Endodermal cell (in vitro differentiated cells): ENCODE data around the gene PLEKHM3. TPM values are rescaled to one million over a fixed set of nuclear protein-coding genes. Genes with fewer than 3 reads are reported as not detected.

ENCODE experiments used
- DNase-seq: peaks from one replicate; pipeline ENCODE4 v3.0.0-alpha.2; 2017
- H3K27ac ChIP-seq: 2 replicates; pipeline ENCODE4 v1.5.1; 2013; ENCODE audit warnings: mild to moderate bottlenecking, low read depth, low read length, moderate library complexity
- H3K27me3 ChIP-seq: 2 replicates; pipeline ENCODE4 v1.6.1; 2013; ENCODE audit warnings: mild to moderate bottlenecking, low read length, moderate library complexity; ENCODE audit not compliant: insufficient read depth, control insufficient read depth, poor library complexity, severe bottlenecking
- H3K36me3 ChIP-seq: 2 replicates; pipeline ENCODE4 v1.7.0; 2013; ENCODE audit warnings: mild to moderate bottlenecking, low read length, moderate library complexity; ENCODE audit not compliant: control insufficient read depth, insufficient read depth
- H3K4me1 ChIP-seq: one replicate; pipeline ENCODE4 v1.7.0; 2013; ENCODE audit warnings: low read length; ENCODE audit not compliant: control insufficient read depth, insufficient read depth
- H3K4me3 ChIP-seq: 2 replicates; pipeline ENCODE4 v1.5.1; 2013; ENCODE audit warnings: mild to moderate bottlenecking, low read length, moderate library complexity
- H3K9ac ChIP-seq: 2 replicates; pipeline ENCODE4 v1.6.1; 2013; ENCODE audit warnings: mild to moderate bottlenecking, low read length, moderate library complexity; ENCODE audit not compliant: poor library complexity, severe bottlenecking; ENCODE audit errors: extremely low read depth
- H3K9me3 ChIP-seq: 2 replicates; pipeline ENCODE4 v1.6.1; 2013; ENCODE audit warnings: mild to moderate bottlenecking, low read length, moderate library complexity; ENCODE audit not compliant: control insufficient read depth
- H3K27ac Mint-ChIP-seq: 2 replicates; pipeline ENCODE4 v1.8.0; 2020; ENCODE audit warnings: mixed read lengths
- H3K27me3 Mint-ChIP-seq: 2 replicates; pipeline ENCODE4 v1.8.0; 2021; ENCODE audit warnings: mild to moderate bottlenecking, mixed read lengths; ENCODE audit not compliant: insufficient read depth
- H3K36me3 Mint-ChIP-seq: 2 replicates; pipeline ENCODE4 v1.8.0; 2020; ENCODE audit warnings: low read depth, mixed read lengths
- H3K4me1 Mint-ChIP-seq: 2 replicates; pipeline ENCODE4 v1.8.0; 2020; ENCODE audit warnings: mixed read lengths
- H3K4me3 Mint-ChIP-seq: 2 replicates; pipeline ENCODE4 v1.8.0; 2020; ENCODE audit warnings: mild to moderate bottlenecking, moderate library complexity, mixed read lengths
- H3K9me3 Mint-ChIP-seq: 2 replicates; pipeline ENCODE4 v1.8.0; 2020; ENCODE audit warnings: mild to moderate bottlenecking, mixed read lengths
- WGBS, 2 experiments: methylation state at CpG; one replicate each; pipeline versions ENCODE4 v1.1.5 to v1.1.7; 2013; ENCODE audit warnings: missing lambda C conversion rate in 2 of 2, mixed read lengths in 1 of 2; ENCODE audit not compliant: insufficient coverage in 1 of 2, insufficient read length in 1 of 2; 5-methylcytosine and 5-hydroxymethylcytosine counted together
- total RNA-seq, 2 donors: library from RNA; stranded (reverse); fragmentation: NEBNext Ultra II Directional in 1 of 2; extraction: Animal tissue kit (Norgen Biotek cat#: 25700) in 1 of 2; gene quantifications; 2 replicates in 1 of 2; 3 replicates in 1 of 2; pipeline ENCODE4 v1.2.1, GENCODE V29; 2021
- TF ChIP-seq, protein P1 (sequence below): fragments of 200-600 bp; sonication (generic); conservative IDR thresholded peaks from 2 replicates; pipeline ENCODE4 v1.5.0; 2021; ENCODE audit warnings: antibody characterized with exemption, mild to moderate bottlenecking

PLEKHM3 gene
- total RNA-seq, 2 donors from 2014 or later = 13.3 to 17.9 TPM

GRCh38 chr2:207885010-207885409 is 140.3 kb downstream of the PLEKHM3 start:
- DNase-seq = no peak
- Mint-ChIP-seq H3K27me3 (no peaks in the 10 kb centered on the region), H3K27ac (no peak overlapping the region), H3K9me3 (no peaks in the 10 kb centered on the region), H3K36me3 (peaks cover 7% of the 10 kb centered on the region), H3K4me3 (no peak overlapping the region), H3K4me1 (peaks cover 16% of the 10 kb centered on the region)
- TF ChIP-seq, protein P1, sequence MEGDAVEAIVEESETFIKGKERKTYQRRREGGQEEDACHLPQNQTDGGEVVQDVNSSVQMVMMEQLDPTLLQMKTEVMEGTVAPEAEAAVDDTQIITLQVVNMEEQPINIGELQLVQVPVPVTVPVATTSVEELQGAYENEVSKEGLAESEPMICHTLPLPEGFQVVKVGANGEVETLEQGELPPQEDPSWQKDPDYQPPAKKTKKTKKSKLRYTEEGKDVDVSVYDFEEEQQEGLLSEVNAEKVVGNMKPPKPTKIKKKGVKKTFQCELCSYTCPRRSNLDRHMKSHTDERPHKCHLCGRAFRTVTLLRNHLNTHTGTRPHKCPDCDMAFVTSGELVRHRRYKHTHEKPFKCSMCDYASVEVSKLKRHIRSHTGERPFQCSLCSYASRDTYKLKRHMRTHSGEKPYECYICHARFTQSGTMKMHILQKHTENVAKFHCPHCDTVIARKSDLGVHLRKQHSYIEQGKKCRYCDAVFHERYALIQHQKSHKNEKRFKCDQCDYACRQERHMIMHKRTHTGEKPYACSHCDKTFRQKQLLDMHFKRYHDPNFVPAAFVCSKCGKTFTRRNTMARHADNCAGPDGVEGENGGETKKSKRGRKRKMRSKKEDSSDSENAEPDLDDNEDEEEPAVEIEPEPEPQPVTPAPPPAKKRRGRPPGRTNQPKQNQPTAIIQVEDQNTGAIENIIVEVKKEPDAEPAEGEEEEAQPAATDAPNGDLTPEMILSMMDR = no peak
- no peak overlapping the region for H3K27ac ChIP-seq
- no peak overlapping the region for H3K9ac ChIP-seq
- H3K36me3 ChIP-seq = no peaks in the 10 kb centered on the region
- no peaks in the 10 kb centered on the region for H3K9me3 ChIP-seq
- no peak overlapping the region for H3K4me3 ChIP-seq
- WGBS, 2 experiments = 94 to 97% methylated on average over 6 of the region's 6 CpGs
- H3K4me1 ChIP-seq = peaks cover 5% of the 10 kb centered on the region
- H3K27me3 ChIP-seq = no peaks in the 10 kb centered on the region

- H3K36me3 Mint-ChIP-seq = peaks cover 7% of the 10 kb centered on the region
- Histone ChIP-seq H3K36me3 (no peaks in the 10 kb centered on the region), H3K4me3 (no peak overlapping the region), H3K4me1 (peaks cover 6% of the 10 kb centered on the region), H3K27ac (no peak overlapping the region), H3K27me3 (no peaks in the 10 kb centered on the region), H3K9ac (no peak overlapping the region), H3K9me3 (no peaks in the 10 kb centered on the region)
- no peak overlapping the region for H3K4me3 Mint-ChIP-seq
- peaks cover 2% of the 10 kb centered on the region for H3K9me3 Mint-ChIP-seq
- DNase-seq = no peak
- no peak overlapping the region for H3K27ac Mint-ChIP-seq
- H3K27me3 Mint-ChIP-seq = no peaks in the 10 kb centered on the region
- TF ChIP-seq, protein P1 = no peak
- H3K4me1 Mint-ChIP-seq = peaks cover 15% of the 10 kb centered on the region
- 93% methylated on average over 2 of the region's 2 CpGs; no CpG with 5 or more reads in 1 of the 2 experiments for WGBS, 2 experiments
Measured at GRCh38 chr2:207884127-207884526, 141.2 kb downstream of the PLEKHM3 start.

DNA sequence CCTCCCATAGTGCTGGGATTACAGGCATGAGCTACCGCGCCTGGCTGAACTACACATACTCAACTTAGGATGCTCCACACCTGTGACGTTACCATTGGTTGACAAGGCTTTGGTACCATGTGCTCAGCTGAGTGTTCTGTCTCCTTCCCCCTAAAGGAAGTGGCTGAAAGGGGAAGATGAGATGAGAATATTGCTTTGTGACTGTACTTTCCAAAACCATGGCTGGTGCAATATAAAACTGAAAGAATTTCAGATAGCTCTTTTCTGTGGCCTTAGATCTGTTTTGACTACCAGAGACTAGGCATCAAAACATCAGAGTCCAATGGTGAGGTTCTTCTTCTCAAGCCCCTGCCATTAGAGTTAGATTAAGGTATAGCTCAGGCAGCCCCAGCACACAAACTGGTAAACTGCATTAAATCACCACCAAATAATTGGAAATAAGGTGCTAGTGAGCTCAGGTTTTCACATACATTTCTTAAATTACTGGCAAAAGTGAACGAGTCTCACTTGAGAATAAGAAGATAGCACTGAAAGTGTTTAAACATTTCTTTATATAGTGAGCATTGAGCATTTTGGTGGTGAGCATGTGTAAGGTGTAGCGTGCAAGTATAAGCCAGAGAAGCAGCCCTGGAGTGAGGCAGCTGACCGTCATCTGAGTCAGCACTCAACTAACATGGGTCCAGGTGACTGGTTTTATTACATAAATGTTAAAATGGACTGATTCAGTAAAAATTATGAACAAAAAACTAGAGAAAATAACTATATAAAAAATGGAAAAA is 142.1 kb downstream of the PLEKHM3 start:
- no peak overlapping the region for H3K4me3 ChIP-seq
- Mint-ChIP-seq H3K9me3 (peaks cover 2% of the 10 kb centered on the region), H3K27ac (no peak overlapping the region), H3K27me3 (no peaks in the 10 kb centered on the region), H3K36me3 (peaks cover 7% of the 10 kb centered on the region), H3K4me1 (peaks cover 11% of the 10 kb centered on the region), H3K4me3 (no peak overlapping the region)
- no peaks in the 10 kb centered on the region for H3K27me3 ChIP-seq
- H3K27ac ChIP-seq = no peak overlapping the region
- WGBS, 2 experiments = 98 to 100% methylated on average over 5 to 6 of the region's 6 CpGs
- peaks cover 2% of the 10 kb centered on the region for H3K4me1 ChIP-seq
- no peaks in the 10 kb centered on the region for H3K36me3 ChIP-seq
- H3K9ac ChIP-seq = no peak overlapping the region
- TF ChIP-seq, protein P1 = no peak
- no peak for DNase-seq
- H3K9me3 ChIP-seq = no peaks in the 10 kb centered on the region
